ENCODE data around the gene BCO2.
"Not testable (repeated sequence)": the region's sequence is repeated elsewhere in the genome, so short reads cannot be mapped to it uniquely, and the experiment has no call there.

The BCO2 gene

DNA sequence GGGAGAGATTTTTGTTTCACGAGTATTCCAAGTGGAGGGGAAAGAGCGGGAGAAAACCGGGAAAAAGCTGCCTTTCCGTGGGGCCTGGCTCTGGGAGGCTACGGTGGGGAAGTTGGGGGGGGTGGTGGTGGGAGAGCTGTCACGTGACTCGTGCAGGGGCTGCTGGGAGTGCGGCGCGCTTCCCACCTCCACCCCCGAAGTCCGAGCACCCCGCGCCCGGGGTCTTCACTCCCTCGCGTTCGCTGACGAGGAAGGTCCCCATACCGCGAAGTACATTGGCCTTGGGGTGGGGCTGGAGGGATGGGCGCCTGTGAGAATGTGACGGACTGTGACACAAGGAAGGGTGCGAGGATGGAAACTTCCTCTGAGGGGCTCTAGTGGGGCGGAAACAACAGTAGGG, 8.2 kb upstream of the BCO2 start, which contains the start of gene TEX12:
Gene TEX12, plus strand, starts transcription at position 228 of the 400 bp plus-strand sequence. CDS start 1,897 bp downstream, outside the sequence.
- no peak for DNase-seq (ENCODE audit: low read depth)

DNA sequence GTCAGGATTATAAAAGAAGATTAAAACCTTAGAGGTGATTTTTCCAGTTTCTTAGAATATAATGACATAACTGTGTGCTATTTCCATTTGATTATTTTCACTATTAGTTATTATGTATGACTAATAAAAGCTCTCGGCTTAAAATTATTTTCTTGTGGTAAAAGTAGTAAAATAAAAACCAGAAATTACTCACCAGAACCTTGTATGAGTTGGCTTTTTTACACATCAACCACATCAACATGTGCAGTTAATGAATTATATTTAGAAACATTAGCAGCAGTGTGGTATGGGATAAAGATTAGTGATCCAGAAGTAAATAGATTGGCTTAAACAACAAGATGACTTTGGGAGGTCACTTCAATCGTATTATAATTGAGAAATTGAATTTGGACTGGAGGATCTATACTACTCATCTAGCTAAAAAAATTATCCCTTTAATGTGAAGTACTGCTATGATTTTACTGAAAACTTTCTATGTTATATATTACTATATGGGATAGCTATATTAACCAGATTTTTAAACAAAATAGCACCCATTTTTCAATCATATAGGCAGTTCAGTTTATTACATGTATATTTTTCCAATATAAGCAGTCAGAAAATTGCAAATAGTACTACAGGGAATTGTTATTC, 2.8 kb upstream of the BCO2 start:
- no peak for DNase-seq (ENCODE audit: low read depth)

DNA sequence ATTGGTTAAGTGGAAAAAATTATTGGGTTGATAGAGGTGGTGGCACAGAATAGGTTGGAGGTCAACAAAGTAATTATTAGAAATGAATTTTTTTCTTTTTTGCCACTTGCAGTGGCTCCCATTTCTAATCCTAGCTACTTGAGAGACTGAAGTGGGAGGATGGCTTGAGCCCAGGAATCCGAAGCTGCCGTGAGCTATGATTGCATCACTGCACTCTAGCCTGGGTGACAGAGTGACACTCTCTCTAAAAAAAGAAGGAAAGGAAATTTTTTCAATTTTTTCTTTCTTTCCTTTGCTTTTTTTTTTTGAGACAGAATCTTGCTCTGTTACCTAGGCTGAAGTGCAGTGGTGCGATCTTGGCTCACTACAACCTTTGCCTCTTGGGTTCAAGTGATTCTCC, 2.2 kb upstream of the BCO2 start:
- DNase-seq (ENCODE audit: low read depth), result no peak

DNA sequence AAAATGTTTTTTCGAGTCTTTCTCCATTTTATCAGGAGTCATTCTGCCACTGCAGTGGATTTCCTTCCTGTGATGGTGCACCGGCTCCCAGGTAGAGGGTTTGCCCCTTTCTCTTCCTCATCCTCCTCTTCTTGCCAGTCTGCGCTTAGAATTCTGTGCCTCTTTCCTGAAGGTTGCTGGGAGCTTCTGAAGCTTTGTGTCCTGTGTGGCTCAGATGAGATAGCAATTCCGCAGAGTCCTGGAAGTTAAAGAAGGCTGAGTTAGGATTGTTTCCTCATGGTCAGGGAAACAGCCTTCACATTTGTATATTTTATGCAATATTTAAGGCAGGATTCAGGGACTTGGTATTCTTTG, 264 bp downstream of the BCO2 start:
- no peak for DNase-seq (ENCODE audit: low read depth)

DNA sequence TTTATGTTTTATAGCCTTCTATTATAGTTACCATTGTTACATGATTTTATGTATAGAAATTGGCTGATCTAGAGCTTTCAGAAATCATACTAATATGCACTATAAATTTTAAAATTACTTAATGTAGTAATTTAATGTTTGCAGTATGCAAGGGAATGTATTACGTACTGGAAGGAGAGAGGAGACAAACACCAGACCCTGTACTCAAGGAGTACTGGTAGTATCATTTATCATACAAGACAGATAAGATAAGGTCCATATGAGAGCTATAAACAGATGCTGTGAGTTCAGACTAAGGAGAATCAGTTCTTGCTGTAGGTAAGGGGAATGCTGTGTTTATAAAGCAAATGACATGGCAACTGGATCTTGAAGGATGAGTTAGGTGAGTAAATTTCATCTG, 765 bp downstream of the BCO2 start:
- no peak for DNase-seq (ENCODE audit: low read depth)

DNA sequence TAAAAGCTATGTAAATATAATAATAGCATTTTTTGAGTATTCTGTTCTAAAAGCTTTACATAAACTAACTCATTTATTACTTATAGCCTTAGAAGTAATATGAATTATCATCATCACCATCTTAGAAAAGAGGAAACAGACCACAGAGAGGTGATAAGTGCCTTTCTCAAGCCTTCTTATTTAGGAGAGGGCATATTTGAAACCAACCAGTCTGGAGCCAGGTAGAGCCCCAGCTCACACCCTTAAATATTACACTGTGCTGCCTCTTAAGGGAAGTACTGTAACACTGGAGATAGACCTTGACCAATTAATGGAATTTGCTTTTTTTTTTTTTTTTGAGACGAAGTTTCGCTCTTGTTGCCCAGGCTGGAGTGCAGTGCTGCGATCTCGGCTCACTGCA, 2.3 kb downstream of the BCO2 start:
- no peak for DNase-seq (ENCODE audit: low read depth)

DNA sequence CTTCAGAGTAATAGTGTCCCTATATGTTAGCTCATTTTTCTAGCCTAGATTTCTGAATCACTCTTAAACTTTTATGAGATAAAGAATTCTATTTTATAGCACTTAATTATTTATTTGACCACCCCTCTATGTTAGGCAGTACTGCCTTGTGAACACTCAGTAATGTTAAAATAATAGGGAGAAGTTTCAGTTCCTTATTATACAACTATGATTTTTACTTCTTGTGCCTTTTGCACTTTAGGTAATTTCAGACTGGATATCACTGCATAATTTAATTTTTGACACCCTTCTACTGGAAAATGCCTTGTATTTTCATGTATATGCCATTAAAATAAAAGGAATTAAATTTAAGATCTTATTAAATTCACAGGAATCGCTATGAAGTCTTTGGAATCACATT, 3.1 kb downstream of the BCO2 start:
- no peak for DNase-seq (ENCODE audit: low read depth)

DNA sequence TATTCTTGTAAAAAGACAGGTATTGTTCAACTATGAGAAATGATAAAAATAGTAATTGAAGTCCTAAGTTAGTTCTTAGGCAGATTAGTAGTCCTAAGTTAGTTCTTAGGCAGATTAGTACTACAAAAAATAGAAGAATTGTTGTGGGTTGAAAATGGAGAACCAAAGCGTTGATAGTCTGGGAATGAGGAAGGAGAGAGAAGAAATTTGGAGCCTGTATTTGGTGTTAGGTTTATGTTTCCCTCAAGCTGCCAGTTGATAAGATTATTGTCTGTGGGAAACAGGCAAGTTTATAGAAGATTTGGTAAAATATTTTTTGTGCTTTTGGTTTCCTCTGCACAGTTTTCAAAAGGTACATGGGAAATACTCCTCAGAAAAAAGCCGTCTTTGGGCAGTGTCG, 3.6 kb downstream of the BCO2 start:
- DNase-seq (ENCODE audit: low read depth), result no peak

DNA sequence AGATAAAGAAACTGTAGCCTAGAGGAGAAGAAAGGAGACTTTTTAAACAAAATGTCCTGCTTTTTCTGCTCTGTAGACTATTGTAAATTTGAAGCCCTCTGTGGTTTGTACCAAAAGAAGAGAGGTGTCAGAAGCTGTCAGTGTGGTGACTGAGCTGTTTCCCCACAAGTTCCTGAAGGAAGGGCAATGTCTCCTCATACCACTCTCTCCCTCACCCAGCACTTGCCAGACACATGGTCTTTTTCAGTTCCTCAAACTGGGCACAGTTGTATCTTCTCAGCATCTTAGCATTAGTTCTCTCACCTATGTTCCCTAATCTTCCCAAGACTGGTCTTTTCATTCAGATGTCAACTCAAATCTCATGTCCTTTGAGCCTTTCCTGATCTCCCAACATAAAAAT, 4.3 kb downstream of the BCO2 start:
- DNase-seq (ENCODE audit: low read depth), result no peak

DNA sequence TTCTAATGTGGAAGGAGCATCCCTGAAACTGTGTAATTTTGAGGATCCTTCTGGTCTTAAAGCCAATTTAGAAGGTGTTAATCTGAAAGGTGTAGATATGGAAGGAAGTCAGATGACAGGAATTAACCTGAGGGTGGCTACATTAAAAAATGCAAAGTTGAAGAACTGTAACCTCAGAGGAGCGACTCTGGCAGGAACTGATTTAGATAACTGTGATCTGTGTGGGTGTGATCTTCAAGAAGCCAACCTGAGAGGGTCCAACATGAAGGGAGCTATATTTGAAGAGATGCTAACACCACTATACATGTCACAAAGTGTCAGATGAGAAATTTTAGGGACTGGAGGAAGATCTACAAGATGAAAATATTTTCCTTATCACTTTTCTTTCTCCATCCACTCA, 7.6 kb downstream of the BCO2 start:
- no peak for DNase-seq (ENCODE audit: low read depth)

DNA sequence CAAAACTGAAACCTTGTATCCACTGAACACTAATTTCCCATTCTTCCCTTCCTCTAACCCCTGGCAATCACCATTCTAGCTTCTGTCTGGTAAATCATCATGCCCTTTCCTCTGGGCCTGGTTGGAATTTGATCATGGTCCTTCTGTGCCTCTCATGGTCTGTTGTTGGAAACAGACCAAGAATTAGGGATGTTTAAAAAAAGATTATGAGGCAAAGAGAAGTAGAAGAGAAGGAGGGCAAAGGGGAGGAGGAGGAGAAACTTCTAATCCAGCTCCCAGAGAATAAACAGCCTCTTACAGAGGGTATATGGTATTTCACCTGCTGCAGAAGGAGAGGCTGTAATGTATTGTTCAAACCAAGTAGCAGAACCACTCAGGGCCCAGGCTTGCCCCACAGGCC, 10.6 kb downstream of the BCO2 start:
- no peak for DNase-seq (ENCODE audit: low read depth)

DNA sequence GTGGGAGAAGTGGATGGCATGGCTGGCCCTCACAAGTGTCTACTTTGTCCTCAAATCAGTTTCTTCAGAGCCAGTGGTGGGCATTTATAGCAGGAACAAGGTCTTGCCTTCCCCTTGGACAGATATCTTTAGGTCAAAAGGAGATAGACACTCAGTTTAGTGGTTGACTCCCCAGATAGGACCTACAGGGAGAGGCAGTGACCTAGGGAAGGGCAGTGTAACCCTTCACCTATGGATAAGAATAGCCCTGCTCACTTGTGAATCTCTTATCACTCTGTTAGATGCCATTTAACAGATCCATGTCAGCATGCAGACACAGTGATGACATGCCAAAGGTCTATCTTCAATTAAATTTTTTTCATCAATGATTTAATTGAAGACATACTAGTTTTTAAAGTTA, 11.0 kb downstream of the BCO2 start:
- DNase-seq (ENCODE audit: low read depth), result no peak

DNA sequence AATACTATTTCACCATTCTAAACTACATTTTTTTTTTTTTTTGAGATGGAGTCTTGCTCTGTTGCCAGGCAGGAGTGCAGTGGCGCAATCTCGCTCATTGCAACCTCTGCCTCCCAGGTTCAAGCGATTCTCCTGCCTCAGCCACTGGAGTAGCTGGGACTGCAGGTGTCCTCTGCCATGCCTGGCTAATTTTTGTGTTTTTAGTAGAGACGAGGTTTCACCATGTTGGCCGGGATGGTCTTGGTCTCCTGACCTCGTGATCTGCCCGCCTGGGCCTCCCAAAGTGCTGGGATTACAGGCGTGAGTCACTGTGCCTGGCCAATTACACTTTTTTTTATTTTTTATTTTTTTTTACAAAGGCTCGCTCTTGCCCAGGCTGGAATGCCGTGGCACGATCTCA, 19.8 kb downstream of the BCO2 start:
- not testable (repeated sequence) for DNase-seq (ENCODE audit: low read depth)

DNA sequence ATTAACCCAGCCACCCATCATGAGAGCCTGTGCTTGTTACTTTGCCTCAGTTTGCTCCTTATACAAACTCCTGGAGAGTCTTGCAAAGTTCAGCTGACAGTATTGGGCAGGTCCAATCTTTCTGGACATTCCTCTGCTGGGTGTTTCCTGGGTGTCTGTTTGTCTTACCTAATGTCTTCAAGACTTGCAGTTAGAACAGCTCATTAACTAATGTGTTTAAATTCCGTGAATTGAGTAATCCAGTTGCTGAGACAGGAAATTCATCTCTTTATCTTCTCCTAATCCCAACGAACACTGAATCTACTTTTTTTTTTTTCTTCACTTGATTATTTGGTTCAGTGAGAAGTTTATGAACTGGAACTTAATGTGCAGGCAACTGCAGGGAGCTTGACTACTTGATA, 20.6 kb downstream of the BCO2 start:
- no peak for DNase-seq (ENCODE audit: low read depth)

DNA sequence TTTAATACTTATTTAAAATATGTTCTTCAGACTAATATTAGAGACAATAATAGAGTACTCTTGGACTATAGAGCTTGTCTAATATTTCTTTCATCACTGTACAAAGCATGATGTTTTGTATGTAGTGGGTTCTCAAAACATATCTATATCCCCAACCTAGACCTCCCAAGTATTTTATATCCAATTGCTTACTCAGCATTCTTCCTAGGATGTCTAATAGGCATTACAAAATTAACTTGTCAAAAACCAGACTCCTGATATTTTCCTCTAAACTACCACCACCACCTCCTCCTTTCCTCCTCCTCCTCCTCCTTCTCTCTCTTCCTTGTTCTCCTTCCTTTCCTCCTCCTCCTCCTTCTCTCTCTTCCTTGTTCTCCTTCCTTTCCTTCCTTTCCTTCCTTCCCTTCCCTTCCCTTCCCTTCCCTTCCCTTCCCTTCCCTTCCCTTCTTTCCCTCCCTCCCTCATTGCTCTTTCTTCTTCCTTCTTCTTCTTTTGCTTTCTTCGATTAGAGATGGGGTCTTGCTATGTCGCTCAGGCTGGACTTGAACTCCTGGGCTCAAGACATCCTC, 21.3 kb downstream of the BCO2 start:
- no peak for DNase-seq (ENCODE audit: low read depth)

DNA sequence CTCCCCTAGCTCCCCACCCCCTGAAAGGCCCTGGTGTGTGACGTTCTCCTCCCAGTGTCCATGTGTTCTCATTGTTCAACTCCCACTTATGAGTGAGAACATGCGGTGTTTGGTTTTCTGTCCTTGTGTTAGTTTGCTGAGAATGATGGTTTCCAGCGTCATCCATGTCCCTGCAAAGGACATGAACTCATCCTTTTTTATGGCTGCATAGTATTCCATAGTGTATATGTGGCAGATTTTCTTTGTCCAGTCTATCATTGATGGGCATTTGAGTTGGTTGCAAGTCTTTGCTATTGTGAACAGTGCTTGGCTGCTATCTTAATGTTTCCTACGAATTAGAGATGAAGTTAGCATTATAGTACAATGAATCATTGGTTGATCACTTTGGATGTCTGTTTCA, 23.8 kb downstream of the BCO2 start:
- not testable (repeated sequence) for DNase-seq (ENCODE audit: low read depth)

DNA sequence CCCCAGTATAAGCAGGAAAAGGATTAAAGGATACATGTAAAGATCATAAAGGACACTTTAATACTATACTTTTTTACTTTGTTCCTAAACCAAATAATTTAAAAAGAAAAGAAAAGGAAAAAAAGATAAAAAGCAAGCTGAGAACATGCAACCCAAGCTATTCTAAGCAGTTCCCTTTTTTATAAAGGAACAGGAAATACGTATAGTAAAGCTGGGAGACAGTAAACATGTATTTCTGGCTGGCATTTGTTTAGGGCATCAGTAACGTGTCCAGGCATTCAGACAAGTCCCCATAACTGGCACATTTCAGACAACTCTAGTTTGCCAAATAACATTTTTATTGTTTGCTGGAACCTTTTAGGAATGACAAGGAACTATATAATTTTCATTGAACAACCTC, 24.9 kb downstream of the BCO2 start:
- DNase-seq (ENCODE audit: low read depth), result no peak

DNA sequence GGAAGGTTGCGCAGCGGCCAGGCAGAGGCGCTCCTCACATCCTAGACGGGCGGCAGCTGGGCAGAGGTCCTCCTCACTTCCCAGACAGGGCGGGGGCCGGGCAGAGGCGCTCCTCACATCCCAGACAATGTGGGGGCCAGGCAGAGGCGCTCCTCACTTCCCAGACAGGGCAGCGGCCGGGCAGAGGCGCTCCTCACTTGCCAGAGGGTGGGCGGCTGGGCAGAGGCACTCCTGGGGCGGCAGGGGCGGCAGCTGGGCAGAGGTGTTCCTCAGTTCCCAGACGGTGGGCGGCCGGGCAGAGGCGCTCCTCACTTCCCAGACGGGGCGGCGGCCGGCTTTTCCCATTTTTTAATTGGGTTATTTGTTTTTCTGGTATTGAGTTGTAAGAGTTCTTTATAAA, 30.8 kb downstream of the BCO2 start:
- DNase-seq (ENCODE audit: low read depth), result no peak

DNA sequence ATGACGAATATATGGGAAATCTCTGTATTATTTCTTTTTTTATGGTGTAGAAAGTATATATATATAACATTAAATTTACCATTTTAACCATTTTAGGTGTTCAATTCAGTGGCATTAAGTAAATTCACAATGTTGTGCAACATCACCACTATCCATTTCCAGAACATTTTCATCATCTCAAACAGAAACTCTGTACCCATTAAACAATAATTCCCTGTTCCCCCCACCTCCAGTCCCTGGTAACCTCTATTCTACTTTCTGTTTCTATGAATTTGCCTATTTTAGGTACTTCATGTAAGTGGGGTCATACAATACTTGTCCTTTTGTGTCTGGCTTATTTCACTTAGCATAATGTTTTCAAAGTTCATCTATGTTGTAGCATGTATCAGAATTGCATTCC, 35.6 kb downstream of the BCO2 start:
- no peak for DNase-seq (ENCODE audit: low read depth)

DNA sequence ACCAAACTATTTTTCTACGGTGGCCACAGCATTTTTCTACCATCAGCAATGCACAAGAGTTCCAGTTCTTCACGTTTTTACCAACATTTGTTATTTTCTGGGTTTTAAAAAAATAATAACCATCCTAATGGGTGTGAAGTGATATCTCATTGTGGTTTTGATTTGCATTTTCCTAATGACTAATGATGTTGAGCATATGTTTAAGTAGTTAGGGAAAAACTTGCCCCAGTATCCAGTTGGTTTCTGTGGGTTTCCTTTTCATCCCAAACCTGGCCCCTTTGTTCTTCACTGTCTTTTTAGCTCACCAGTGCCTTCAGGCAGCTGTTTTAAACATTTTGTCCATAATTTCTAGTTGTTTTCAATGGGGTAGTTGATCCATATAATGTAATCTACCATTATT, 36.2 kb downstream of the BCO2 start:
- no peak for DNase-seq (ENCODE audit: low read depth)

DNA sequence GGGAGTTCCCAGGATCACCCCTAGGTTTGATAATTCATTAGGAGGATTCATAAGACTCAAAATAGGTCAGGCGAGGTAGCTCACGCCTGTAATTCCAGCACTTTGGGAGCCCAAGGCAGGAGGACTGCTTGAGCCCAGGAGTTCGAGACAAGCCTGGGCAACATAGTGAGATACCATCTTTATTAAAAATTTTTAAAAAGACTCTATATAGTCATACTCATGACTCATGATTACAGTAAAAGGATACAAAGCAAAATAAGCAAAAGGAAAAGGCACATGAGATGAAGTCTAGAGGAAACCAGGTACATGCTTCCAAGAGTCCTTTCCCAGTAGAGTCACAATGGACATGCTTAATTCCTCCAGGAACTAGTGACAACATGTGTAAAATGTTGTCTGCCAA, 37.0 kb downstream of the BCO2 start:
- DNase-seq (ENCODE audit: low read depth), result no peak

DNA sequence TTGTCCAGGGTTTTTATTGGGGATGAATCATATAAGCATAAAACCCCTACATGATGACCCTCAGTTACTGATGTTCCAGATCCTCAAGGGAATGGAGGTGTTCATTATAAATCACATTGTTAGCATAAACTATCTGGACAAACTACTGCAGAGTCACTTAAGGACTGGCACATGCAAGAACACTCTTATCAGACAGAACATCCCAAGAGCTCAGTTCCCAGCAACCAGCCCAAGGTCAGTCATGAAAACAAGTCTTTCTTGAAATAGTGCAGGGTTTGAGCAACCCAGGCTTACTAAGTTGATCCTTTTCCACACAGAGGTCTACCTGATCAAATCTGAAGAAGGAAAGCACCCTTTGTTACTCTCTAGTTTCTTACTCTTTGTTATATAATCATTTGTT, 37.4 kb downstream of the BCO2 start:
- no peak for DNase-seq (ENCODE audit: low read depth)

DNA sequence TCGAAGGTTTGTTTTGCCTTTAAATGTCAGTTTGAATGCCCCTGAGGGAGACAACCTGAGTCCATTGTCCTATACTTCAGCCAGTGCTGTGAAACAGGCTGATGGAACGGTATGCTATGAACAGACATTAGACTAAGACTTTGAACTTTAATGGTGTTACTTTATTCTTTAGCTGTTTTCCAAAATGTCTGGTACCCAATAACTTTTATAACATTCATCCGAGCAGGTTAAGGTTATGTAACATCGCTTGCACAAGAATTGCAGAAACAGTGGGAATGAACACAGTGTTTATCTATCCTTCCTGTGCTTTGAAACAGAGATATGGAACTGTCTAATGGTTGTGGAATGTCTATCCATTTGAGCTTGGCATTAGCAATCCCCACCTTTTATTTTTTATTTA, 38.4 kb downstream of the BCO2 start:
- no peak for DNase-seq (ENCODE audit: low read depth)

DNA sequence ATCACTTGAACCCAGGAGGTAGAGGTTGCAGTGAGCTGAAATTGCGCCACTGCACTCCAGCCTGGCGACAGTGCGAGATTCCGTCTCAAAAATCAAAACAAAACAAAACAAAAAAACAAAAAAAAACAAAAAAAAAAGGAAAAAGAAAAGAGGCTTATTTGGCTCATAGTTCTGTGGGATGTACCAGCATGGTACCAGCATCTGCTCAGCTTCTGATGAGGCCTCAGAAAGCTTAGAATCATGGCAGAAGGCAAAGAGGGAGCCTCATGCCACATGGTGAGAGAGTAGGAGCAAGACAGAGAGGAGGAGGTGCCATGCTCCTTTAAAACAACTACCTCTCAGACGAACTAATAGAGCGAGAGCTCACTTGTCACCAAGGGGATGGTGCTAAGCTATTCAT, 40.3 kb downstream of the BCO2 start:
- DNase-seq (ENCODE audit: low read depth), result no peak
